Measurements from ENCODE around the gene NPHP4.

Gene NPHP4

DNA sequence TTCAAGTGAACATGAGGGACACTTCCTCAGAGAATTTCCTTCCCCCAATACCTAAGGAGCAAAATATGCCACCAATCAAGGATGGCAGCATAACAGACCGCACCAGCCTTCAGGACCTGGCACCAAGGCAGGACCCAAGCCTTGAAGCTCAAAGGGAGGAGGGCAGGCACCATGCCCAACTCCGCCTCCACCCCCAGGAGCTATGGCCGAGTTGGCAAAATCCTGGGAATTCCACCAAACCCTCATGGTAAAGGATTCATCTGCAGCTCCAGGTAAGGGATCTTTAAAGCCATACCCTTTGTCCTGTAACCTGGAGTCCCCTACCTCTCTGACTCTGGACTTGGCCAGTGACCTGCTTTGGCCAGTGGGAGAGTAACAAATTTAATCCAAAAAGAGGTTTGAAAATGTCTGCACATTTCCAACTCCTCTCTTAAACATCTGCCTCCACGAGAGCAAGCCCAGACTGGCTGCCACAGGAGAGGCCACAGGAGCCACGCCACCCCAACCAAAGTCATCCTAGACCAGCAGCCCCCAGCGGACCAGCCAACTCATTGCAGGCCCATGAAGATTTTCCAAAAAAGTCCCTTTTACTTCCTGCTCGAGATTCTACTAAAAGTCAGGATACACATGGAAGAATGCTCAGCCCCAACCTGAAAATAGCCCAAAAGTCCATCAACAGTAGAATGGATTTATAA lies 41.9 kb downstream of the NPHP4 start:
- DNase-seq (ENCODE audit: low read depth), result no peak

DNA sequence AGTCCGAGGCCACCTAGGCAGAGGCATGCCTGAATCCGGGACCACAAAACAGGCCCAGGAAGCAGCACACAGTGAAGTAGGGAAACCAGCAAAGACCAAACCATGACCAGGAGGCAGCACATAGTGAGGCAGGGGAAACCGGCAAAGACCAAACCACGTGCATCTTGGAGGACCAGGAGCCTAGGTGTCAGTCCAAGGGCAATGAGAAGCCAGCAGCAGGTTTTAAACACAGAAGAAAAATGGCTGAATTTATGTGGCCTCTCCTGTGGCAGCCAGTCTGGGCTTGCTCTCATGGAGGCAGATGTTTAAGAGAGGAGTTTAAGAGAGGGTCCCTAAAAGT lies 42.5 kb downstream of the NPHP4 start:
- no peak for DNase-seq (ENCODE audit: low read depth)

DNA sequence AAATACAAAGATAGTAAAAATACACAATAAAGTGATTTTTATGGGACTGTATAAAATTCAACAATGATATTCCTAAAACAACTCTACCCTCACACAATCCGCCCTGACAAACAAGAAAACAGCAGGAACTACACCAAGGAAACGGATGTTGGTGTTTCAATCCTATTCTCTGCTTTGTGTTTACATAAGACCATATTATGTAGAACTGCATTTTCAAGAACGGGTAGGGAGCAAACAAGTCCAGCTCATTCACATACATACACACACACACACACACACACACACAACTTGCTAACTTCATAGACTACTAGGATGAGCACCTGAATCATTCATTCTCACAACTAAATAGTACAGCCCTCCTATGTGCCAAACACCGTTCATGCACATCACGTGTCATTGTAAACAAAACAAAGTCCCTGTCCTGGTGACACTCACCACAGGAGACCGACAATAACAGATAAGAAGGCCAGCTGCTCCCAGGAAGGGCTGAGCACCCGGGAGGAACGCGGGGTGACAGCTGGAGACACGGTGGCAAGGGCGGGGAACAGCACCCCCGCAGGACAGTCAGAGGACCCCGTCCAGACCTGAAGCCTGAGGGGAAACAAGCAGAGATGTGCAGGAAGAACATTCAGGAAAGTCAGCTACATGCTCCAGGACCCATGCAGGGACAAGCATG lies 43.0 kb downstream of the NPHP4 start:
- DNase-seq (ENCODE audit: low read depth), result no peak

DNA sequence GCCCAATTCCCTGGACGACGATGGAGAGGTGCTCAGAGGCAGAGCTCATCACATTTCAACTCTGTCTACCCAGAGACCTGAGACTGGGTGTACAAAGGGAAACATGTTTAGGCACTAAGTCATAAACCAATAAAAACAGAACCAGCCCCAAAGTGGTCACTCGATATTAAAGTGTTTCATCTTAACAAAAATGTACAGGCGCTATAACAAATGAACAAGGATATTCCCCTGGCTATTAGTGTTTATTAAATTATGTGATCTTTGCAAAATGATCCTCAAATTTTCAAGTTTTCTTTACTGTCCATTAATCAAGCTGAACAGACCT lies 43.6 kb downstream of the NPHP4 start:
- no peak for DNase-seq (ENCODE audit: low read depth)

DNA sequence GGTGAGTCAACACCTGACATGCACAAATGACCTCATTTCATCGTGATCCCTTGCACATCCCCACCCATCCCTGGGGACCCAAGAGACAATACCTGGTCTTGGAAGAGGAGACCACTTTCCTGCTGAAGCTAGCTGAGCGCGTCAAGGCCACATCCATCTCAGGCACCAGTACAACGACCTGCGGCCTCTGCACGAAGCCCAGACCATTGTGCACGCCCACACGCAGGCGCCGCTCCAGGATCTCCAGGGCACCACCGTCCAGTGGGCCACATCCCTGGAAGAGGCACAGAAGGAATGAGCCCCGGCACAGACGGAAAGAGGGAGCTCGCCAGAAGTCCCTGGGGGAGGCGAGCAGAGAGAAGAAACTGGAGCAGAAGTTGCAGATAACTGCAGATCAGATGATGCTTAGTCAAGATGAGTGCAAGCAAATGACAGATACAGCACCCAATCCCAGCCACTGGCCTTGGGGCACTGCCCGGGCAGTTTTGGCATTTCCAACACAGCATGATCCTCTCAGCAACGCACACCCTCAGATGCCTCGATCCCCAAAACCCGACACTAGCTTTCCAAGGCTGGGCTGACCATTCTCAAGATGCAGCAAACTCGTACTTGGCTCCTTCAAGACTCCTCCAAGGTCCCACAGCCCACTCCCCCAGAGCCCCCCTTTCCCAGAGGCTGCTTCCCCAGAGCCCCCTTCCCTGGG lies 44.1 kb downstream of the NPHP4 start:
- DNase-seq (ENCODE audit: low read depth), result no peak

DNA sequence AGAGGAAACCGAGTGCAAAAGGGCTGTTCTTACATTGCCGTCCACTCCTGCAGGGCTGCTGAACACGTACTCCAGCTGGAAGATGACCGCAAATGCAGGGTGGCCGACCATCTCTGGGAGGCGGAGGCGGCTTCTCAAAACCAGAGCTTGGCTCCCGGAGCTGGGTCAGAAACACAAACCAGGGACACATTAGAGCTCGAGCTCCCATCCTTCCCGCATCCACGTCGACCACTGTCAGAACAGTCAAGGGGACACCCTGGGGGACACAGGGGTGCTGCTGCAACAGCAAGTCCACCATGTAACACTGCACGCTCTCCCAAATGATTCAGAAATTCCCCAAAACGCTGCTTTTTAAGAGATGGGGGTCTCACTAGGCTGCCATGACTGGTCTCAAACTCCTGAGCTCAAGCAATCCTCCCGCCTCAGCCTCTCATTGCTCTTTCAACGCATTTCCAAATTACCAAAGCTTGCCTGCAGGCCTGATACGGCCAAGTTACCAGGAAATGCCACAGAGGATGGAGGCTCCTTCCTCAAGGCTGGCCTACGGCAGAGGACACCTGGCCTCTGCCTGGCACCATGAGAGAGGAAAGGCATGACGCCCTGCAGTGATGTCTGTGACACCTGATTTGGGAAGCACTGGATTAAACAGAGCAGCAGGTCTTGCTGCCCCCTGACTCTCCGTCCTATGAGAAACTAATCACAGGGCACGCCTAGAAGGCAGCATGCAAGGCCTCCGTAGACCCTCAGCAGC lies 45.0 kb downstream of the NPHP4 start:
- no peak for DNase-seq (ENCODE audit: low read depth)

DNA sequence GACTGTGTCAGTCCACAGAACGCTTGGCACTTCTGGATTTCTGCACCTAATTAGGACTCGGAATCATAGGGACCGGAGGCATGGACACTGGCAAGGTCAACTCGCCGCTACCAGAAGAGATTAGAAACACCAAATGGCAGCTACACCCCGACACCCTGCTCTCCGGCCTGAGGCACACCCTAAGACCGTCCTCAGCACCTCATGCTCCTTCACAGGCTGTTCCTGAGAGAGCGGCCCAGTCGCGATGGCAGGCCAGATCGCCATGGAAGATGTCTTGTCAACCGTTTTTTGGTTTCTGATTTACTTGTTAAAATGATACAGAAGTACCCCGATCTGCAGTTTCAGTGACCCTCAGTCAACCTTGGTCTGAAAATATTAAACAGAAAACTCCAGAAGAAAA lies 46.8 kb downstream of the NPHP4 start:
- DNase-seq (ENCODE audit: low read depth), result no peak

DNA sequence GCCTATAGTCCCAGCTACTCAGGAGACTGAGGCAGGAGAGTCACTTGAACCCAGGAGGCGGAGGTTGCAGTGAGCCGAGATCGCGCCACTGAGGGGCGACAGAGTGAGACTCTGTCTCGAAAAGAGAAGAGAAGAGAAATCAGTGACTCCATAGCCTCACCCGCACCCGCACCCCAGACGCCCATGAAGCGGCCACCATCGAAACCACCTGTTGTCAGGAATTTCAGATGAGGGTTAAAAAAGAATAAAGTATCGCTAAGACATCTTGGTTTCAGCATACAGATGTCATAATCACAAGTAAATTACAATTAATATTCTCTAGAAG lies 47.4 kb downstream of the NPHP4 start:
- no peak for DNase-seq (ENCODE audit: low read depth)

DNA sequence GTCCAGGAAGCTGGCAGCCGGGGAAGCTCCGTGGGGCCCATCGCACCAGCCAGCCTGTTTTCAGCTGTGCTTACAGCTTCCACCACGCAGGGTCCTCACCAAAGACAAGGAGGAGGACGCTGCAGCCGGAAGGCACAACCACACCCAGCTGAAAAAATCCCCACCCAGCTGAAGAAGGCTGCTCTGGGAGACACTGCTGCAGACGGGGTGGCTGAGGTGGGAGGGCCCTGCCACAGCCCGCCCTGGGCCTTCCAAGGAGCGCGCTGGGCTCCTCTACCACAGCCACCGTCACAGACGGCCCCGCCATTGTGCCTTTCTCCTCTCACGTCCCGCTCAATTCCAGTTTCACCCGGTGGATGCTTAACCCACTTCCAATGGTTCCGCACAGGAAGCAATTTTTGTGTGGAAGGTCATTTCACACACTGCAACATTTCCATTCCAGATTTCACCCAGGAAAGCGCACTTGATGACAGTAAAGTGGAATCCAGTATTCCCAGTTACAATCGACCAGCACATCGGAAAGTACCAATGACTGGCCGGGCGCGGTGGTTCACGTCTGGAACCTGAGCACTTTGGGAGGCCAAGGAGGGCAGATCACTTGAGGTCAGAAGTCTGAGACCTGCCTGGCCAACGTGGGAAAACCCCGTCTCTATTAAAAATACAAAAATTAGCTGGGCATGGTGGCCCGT lies 47.9 kb downstream of the NPHP4 start:
- DNase-seq (ENCODE audit: low read depth), result no peak

DNA sequence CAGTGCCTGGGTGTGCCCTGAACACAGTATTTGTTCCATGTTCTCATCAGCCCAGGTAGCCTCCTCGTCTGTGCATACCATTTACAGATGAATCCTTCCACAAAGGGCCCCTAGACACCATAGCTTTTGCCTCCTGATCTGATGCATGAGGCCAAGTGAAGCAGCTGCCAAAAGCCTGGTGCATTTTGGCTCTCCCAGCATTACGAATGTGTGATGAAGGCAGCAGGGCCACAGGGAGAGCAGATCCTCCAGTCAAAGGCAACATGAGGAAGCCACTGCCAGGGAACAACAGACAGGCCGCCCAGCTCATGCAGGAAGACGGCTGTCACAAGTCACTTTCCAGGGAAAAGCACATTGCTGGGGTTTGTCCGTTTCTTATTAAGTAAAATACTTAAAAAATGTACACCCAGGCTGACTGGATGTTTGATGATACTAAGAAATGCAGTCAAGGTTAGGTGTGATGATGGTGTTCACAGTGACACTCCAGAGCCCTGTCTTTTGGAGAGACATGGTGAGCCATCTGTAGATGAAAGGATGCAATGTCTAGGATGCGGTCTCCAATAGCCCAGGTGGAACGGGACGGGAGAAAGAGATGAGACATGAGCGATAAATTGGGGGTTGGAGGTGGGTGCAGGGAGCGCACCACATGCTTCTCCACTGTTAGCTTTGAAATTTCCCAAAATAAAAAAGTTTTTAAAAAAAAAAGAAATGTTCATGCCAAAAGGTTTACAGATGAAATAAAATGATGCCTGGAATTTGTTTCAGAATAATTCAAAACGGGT lies 48.7 kb downstream of the NPHP4 start:
- no peak for DNase-seq (ENCODE audit: low read depth)

DNA sequence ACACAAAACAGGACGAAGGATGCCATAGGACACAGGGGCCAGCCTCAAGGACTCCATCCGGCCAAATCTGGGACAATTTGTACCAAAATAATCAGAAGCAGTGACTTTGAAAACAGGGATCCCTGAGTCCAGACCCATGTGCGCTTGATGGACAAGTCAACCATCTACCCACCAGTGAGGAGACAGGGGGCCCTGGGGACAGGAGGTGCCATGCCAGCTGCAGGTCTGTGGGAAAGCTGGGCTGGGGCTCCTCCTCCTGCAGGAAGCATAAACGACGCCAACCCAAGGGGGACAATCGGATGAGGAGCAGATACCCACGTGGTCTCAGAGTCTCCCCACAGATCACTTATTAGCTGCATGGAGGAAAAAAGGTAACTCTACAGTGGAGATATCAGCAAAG lies 50.6 kb downstream of the NPHP4 start:
- DNase-seq (ENCODE audit: low read depth), result no peak

DNA sequence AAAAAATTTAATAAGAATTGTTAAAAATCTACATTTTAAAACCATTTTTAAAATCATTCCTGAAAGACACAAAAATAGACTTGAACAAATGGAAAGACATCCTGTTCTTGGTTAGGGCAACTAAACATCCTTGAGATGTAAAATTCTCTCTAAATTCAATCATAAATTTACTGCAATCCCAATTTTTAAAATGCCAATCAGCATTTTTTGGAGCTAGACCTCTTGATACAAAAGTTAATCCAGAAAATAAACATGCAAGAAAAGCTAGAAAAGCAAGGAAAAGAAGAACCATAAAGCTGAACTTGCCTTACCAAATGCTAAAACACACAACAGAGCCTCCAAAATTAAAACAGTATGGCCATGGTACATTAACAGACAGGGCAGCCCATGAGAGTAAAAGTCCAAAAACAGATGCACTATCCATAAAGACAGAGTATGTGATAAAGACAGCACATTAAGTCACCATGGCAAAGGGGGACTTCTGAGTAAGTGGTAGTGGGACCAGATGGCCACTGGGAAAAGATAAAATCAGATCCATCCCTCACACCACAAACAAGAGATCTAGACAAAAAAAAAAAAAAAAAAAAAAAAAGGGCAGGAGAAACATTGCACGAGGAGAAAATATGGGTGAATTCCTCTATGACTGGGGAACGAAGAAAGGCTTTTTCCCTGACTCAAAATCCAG lies 51.4 kb downstream of the NPHP4 start:
- no peak for DNase-seq (ENCODE audit: low read depth)

DNA sequence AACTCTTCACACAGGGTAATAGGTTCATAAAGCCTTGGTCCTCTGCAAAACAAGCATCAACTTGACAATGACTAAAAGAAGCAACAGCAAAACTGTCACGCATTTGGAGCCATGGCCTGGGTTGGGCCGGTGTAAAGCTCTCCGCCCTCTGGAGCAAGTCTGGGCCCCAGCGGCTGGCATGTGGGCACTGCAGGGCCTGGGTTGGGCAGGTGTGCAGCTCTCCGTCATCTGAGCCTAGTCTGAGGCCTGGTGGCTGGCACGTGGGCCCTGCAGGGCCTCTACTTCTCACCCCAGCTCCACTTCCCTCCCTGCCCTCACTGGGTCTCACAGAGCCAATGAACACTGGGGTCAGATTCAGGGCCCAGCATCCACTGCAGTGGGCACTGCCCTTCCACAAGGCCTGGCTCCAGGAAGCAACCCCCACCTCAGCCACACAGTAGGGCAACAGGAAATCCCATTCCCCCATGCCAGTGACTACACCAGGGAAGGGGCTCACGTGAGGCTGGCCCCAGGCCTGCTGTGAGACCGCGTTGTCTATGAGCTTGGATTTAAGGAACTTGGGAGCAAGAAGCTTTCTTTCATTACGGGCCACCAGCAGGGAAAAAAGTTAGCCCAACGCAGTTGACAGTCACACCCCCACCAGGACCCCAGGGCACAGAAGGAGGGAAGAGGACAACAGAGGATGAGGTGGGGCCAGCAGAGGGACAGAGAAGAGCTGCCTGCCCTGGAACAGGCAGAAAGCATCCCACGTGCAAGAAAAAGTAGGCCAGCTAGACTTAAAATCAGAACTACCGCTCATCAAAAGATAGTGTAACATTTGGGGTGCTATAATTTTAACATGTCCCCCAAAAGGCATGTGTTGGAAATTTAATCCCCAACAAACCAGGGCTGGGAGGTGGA lies 52.7 kb downstream of the NPHP4 start:
- DNase-seq (ENCODE audit: low read depth), result no peak

DNA sequence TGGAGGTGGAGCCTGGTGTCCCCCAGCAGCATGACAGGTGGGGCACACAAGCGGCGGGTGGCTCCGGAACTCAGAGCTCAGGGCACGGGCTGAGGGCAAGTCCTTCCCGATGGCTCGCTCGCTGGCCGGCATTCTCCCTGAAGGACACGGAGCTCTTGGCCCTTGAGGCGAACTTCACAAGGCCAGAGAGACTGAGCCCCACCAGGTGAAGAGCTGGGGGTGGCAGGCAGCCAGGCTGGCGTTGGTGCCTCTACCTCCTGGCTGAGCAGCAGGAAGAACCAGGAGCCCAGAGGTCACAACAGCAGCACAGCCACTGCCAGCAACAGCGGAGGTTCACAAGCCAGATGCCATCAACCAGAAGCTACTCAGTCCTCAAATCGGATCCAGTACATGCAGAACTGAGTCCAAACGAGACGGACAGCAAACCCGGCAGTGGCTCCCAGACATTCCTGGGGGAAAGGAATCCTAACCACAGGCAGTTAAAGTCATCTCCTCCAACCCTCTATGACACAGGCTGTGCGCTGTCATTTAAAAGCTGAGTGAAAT lies 54.1 kb downstream of the NPHP4 start:
- DNase-seq (ENCODE audit: low read depth), result no peak

DNA sequence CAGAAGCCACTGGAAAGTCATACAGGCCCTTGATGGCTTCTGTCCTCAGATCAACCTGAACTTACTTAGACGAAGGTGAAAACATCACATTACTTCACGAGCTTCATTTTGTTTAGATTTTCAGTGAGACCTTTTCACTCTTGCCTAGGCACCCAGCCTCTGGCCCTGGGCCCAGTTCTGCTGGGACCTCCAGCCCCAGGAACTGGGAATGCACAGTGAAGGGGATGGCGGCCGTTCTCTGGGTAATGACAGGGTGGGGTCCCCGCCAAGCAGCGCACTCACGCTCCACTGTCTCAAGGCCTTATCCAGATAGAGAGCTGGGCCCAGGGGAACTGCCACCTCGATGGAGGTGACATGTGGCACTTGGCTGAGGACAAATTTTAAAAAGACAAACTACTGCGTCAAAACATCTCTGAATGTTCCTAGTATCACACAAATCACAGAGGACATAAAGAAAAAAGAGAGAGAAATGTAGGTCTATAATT lies 54.8 kb downstream of the NPHP4 start:
- DNase-seq (ENCODE audit: low read depth), result no peak

DNA sequence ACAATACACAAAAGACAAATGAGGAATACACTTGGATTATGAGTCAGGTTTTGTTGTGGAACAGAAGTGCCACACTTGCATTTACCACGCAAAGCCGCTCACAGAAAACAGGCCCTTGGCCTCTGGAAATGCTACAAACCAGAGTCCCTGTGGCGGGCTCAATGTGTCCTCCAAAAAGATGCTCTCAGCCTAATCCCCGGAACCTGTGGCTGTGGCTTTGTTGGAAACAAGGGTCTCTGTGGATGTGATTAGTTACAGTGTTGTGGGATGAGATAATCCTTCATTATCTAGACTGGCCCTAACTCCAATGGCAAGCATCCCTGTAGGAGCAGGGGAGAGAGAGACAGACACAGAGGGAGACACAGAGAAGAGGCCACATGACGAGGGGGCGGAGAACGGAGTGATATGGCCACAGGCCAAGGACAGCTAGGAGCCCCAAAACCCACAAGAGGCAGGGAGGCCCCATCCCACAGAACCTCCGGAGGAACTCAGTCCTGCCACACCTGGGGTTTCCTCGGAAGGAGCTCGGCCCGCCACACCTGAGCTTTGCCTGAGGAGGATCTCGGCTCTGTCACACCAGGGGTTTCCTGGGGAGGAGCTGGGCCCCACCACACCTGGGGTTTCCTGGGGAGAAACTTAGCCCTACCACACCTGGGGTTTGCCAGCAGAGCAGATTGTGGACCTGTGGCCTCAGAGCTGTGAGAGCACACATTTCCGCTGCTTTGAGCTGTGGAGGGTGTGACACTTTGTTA lies 55.4 kb downstream of the NPHP4 start:
- no peak for DNase-seq (ENCODE audit: low read depth)

DNA sequence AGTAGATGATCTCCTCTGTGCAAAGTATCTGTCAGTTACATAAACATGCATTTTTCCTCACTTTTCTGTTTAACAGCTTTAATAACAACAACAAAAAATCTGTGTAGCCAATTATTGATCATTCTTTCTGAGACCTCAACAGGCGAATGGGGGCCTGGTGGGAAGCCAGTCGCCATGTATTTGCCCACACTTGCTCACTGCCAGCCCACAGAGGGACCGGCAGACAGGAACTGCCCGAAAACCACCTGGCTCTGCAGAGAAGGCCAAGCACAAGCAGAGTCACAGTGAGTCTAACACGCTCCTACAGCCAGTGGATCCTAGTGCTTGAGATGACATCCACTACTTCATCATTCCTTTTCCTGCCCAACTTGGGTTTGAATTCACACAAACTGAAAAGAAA lies 56.1 kb downstream of the NPHP4 start:
- no peak for DNase-seq (ENCODE audit: low read depth)

DNA sequence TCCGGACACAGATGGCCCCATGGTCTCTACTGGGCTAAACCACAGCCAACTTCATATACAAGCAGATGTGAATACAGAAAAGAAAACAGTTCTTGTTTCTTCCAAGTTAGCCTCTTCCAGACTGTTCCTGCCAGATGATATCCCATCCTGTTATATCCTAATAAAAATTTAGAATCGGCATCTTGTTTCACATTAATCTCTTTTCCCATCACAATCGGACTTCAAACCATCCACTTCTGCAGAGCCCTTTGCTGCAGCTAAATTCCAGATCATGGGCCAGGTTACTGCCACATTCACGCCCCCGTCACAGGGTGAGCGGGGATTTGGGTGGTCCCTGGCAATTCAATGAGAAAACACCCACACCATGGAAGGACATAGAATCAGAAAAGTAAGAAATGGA lies 57.2 kb downstream of the NPHP4 start:
- DNase-seq (ENCODE audit: low read depth), result no peak
